ENCODE measurements around the gene GPR6. TPM values are rescaled to one million over a fixed set of nuclear protein-coding genes. Genes with fewer than 3 reads are reported as not detected.

Gene GPR6
- total and polyA plus RNA-seq, 2 of the 8 experiments (the other 6 are each of a cell fraction or from before 2014, with no cell fraction given), result 0.18 to 0.37 TPM

DNA sequence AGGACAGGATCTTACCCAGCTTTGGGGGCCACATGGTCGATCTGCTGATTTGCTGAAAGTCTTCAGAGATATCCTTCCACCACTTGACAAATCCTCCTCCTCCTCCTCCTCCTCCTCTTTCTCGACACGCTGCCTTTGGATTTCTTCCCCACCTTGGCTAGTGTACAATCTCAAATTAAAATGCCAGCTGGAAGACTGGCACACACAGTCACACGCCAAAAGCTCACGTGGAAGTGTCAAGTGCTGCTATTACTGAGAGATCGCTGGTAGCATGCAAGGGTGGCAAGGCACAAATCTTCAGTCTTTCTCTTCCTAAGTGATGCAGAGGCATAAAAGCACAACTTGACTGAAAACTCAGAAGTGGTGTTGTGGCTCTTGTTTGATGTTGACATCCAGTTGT is 35.3 kb downstream of the GPR6 start:
- H2BK15ac ChIP-seq (ENCODE audit: low read length), result no peak overlapping the region
- no peak overlapping the region for H3K4me2 ChIP-seq (ENCODE audit: insufficient read depth in 1 of 2, low read depth in 2 of 2, low read length in 2 of 2)
- H3K4ac ChIP-seq (replicated peaks; ENCODE audit: insufficient read length, low read depth, low read length), result no peak overlapping the region
- H2BK5ac ChIP-seq (ENCODE audit: low read depth, low read length), result no peak overlapping the region
- no peak for TF ChIP-seq ASH2L (IDR thresholded peaks at IDR 0.05; ENCODE audit: low read length)
- TF ChIP-seq EP300 (IDR thresholded peaks at IDR 0.05; ENCODE audit: borderline replicate concordance in 1 of 2, low read depth in 2 of 2, low read length in 2 of 2), result no peak
- no peak for TF ChIP-seq CHD2 (IDR thresholded peaks at IDR 0.05; ENCODE audit: low read length)
- TF ChIP-seq TEAD4 (IDR thresholded peaks at IDR 0.05; ENCODE audit: low read depth, low read length), result no peak
- no peak for TF ChIP-seq BRCA1 (IDR thresholded peaks at IDR 0.05; ENCODE audit: low read depth, low read length)
- no peak for TF ChIP-seq SUZ12 (IDR thresholded peaks at IDR 0.05; ENCODE audit: low read length)
- no peak for TF ChIP-seq POLR2A (IDR thresholded peaks at IDR 0.05; ENCODE audit: control extremely low read depth in 1 of 2, low read depth in 2 of 2, low read length in 2 of 2)
- TF ChIP-seq, protein P1, sequence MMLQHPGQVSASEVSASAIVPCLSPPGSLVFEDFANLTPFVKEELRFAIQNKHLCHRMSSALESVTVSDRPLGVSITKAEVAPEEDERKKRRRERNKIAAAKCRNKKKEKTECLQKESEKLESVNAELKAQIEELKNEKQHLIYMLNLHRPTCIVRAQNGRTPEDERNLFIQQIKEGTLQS (IDR thresholded peaks at IDR 0.05; ENCODE audit: insufficient read depth, low read depth, low read length), result no peak
- no peak for TF ChIP-seq EGR1 (IDR thresholded peaks at IDR 0.05; ENCODE audit: borderline replicate concordance, low read depth, low read length)
- no peak for TF ChIP-seq KDM5A (IDR thresholded peaks at IDR 0.05; ENCODE audit: low read length)
- no peak for TF ChIP-seq TBP (IDR thresholded peaks at IDR 0.05; ENCODE audit: low read depth, low read length)
- H4K5ac ChIP-seq (ENCODE audit: insufficient read length, low read depth, low read length), result no peak overlapping the region
- ChIA-PET CTCF (ENCODE audit: partially characterized antibody) (interaction anchor here (0.7 kb wide), 1 partner anchor 395 kb away, joined by 3 read pairs; no protein-coding TSS in a partner anchor), POLR2A (ENCODE audit: partially characterized antibody) (no interaction called here)
- H3K14ac ChIP-seq (ENCODE audit: insufficient read length), result no peak overlapping the region
- H3K18ac ChIP-seq (ENCODE audit: extremely low read depth, low read length), result no peak overlapping the region
- 95% methylated on average over 6 of the region's 6 CpGs; no CpG with 5 or more reads in 1 of the 2 experiments for WGBS, 2 experiments (ENCODE audit: extremely low coverage in 1 of 2, insufficient coverage in 1 of 2, insufficient read length in 1 of 2, insufficient replicate concordance in 2 of 2, low coverage in 1 of 2, low lambda C conversion rate in 2 of 2, missing lambda C conversion rate in 1 of 2)
- no peaks in the 10 kb centered on the region for H3K79me2 ChIP-seq (ENCODE audit: control insufficient read depth in 1 of 2, insufficient read depth in 2 of 2, low read length in 2 of 2)
- H3K79me1 ChIP-seq (ENCODE audit: low read depth, low read length), result no peaks in the 10 kb centered on the region
- H3K9ac ChIP-seq (replicated peaks in 1 of 4; ENCODE audit: extremely low read depth in 1 of 4, low read depth in 3 of 4, low read length in 3 of 4), result no peak overlapping the region
- H2BK12ac ChIP-seq (ENCODE audit: low read depth, low read length), result no peak overlapping the region
- H3K23me2 ChIP-seq (ENCODE audit: low read depth, low read length), result no peaks in the 10 kb centered on the region
- no peak overlapping the region for H3K27ac ChIP-seq (ENCODE audit: low read depth, low read length)
- H3K56ac ChIP-seq (replicated peaks; ENCODE audit: insufficient read length, low read depth, low read length), result no peak overlapping the region
- H4K8ac ChIP-seq (ENCODE audit: extremely low read depth, insufficient read depth, low read length), result no peak overlapping the region
- H3K4me1 ChIP-seq (replicated peaks in 1 of 4; ENCODE audit: control insufficient read depth in 3 of 4, insufficient read depth in 4 of 4, low read length in 3 of 4), result no peaks in the 10 kb centered on the region
- no peak overlapping the region for H3K23ac ChIP-seq (ENCODE audit: insufficient read length)
- DNase-seq (ENCODE audit: low read depth in 1 of 2, low spot score in 2 of 2) (no peak), FAIRE-seq (no peak)
- no peak overlapping the region for H3K4me3 ChIP-seq (ENCODE audit: extremely low read depth in 1 of 4, insufficient read depth in 2 of 4, low read depth in 3 of 4, low read length in 4 of 4)
- H2BK120ac ChIP-seq (replicated peaks; ENCODE audit: low read depth, low read length), result no peak overlapping the region
- H2AFZ ChIP-seq (ENCODE audit: low read length), result no peak overlapping the region
- H3K9me3 ChIP-seq (ENCODE audit: insufficient read depth in 2 of 2, low read depth in 1 of 2, low read length in 1 of 2), result no peaks in the 10 kb centered on the region
- no peaks in the 10 kb centered on the region for H3K36me3 ChIP-seq (ENCODE audit: control insufficient read depth in 2 of 4, insufficient read depth in 4 of 4, low read length in 3 of 4)
- no peak overlapping the region for H2AK5ac ChIP-seq (ENCODE audit: low read depth, low read length)
- H2BK20ac ChIP-seq (ENCODE audit: low read length), result no peak overlapping the region
- no peaks in the 10 kb centered on the region for H4K20me1 ChIP-seq (replicated peaks in 1 of 2; ENCODE audit: control insufficient read depth in 1 of 2, insufficient read depth in 2 of 2, low read length in 2 of 2)
- no peaks in the 10 kb centered on the region; a peak in 1 of 7 replicates for H3K27me3 ChIP-seq (replicated peaks in 1 of 4; ENCODE audit: control insufficient read depth in 3 of 4, extremely low read depth in 1 of 4, insufficient read depth in 3 of 4, low read length in 3 of 4)
- H4K91ac ChIP-seq (replicated peaks; ENCODE audit: insufficient read length, low read length), result no peak overlapping the region

Data from H1 (cell line).